ENCODE results near the gene LDLRAD4. TPM values are rescaled to one million over a fixed set of nuclear protein-coding genes. Genes with fewer than 3 reads are reported as not detected.

Gene LDLRAD4
- polyA plus RNA-seq, 1 of the 3 experiments (the other 2 are of a cell fraction), result 0.16 TPM

- no peak overlapping the region for H3K27ac ChIP-seq (ENCODE audit: low read depth in 2 of 2, low read length in 1 of 2)
- 74% methylated on average over 26 of the region's 28 CpGs for WGBS (ENCODE audit: low lambda C conversion rate)
- H3K27me3 ChIP-seq (ENCODE audit: insufficient read depth), result no peaks in the 10 kb centered on the region
- no peak overlapping the region for H2AFZ ChIP-seq (ENCODE audit: low read depth)
- TF ChIP-seq YY1 (IDR thresholded peaks at IDR 0.05; ENCODE audit: low read depth), result no peak
- no peak for TF ChIP-seq SMC3 (IDR thresholded peaks at IDR 0.05; ENCODE audit: low read depth, low read length)
- no peak for TF ChIP-seq CTCF (IDR thresholded peaks at IDR 0.05)
- TF ChIP-seq PBX3 (IDR thresholded peaks at IDR 0.05), result no peak
- TF ChIP-seq FOXM1 (IDR thresholded peaks at IDR 0.05; ENCODE audit: low read depth), result no peak
- TF ChIP-seq EP300 (IDR thresholded peaks at IDR 0.05; ENCODE audit: borderline replicate concordance in 1 of 2, low read depth in 1 of 2, low read length in 1 of 2), result no peak
- TF ChIP-seq SIN3A (IDR thresholded peaks at IDR 0.05; ENCODE audit: borderline replicate concordance, low read depth, low read length), result no peak
- no peaks in the 10 kb centered on the region for H3K36me3 ChIP-seq (replicated peaks in 1 of 2; ENCODE audit: control insufficient read depth in 1 of 2, insufficient read depth in 2 of 2, low read length in 1 of 2)
- no peaks in the 10 kb centered on the region for H3K9me2 ChIP-seq
- H3K79me2 ChIP-seq (ENCODE audit: insufficient read depth), result no peaks in the 10 kb centered on the region
- H3F3A ChIP-seq (replicated peaks; ENCODE audit: insufficient read depth), result no peaks in the 10 kb centered on the region
- no peak overlapping the region for H3K4me3 ChIP-seq (ENCODE audit: low read depth in 2 of 2, low read length in 1 of 2)
- no peak overlapping the region for H3K4me2 ChIP-seq
- H4K20me1 ChIP-seq (ENCODE audit: insufficient read depth), result no peaks in the 10 kb centered on the region
- H3K9ac ChIP-seq, result no peak overlapping the region
- no peak for DNase-seq
- ChIA-PET POLR2A (no interaction called here), CTCF (interaction anchor here (1.4 to 5.7 kb wide), 3 partner anchors 8 to 79 kb away, joined by 4 to 34 read pairs (median 5); no protein-coding TSS in a partner anchor)
- no peaks in the 10 kb centered on the region for H3K9me3 ChIP-seq
- H3K4me1 ChIP-seq (ENCODE audit: control insufficient read depth in 1 of 2, insufficient read depth in 2 of 2, low read depth in 1 of 2, low read length in 1 of 2), result peaks cover 0 to 46% of the 10 kb centered on the region in 2 experiments; a peak in 1 of 4 replicates
These were observed 332.1 kb downstream of the LDLRAD4 start for GRCh38 chr18:13550418-13551304.

GRCh38 chr18:13551305-13551603 is 332.7 kb downstream of the LDLRAD4 start:
- H3K9ac ChIP-seq, result no peak overlapping the region

More at GRCh38 chr18:13551305-13551603, 332.7 kb downstream of the LDLRAD4 start:
- H3K9me2 ChIP-seq, result no peaks in the 10 kb centered on the region
- peaks cover 0 to 46% of the 10 kb centered on the region in 2 experiments; a peak in 1 of 4 replicates for H3K4me1 ChIP-seq (ENCODE audit: control insufficient read depth in 1 of 2, insufficient read depth in 2 of 2, low read depth in 1 of 2, low read length in 1 of 2)
- H3K9me3 ChIP-seq, result no peaks in the 10 kb centered on the region
- TF ChIP-seq MEF2A (IDR thresholded peaks at IDR 0.05; ENCODE audit: borderline replicate concordance, low read depth) (no peak), GABPA (IDR thresholded peaks at IDR 0.05; ENCODE audit: low read depth) (no peak), CHD2 (IDR thresholded peaks at IDR 0.05; ENCODE audit: low read length, partially characterized antibody) (no peak), GATA2 (CRISPR knock-in tag; IDR thresholded peaks at IDR 0.05) (no peak), NRF1 (IDR thresholded peaks at IDR 0.05; ENCODE audit: low read depth, low read length) (no peak), NFIC (IDR thresholded peaks at IDR 0.05; ENCODE audit: borderline replicate concordance) (no peak), RCOR1 (IDR thresholded peaks at IDR 0.05; ENCODE audit: low read length) (no peak), ELF1 (IDR thresholded peaks at IDR 0.05) (no peak), TCF12 (IDR thresholded peaks at IDR 0.05) (no peak), REST (IDR thresholded peaks at IDR 0.05; ENCODE audit: low read depth, low read length) (no peak), RXRA (IDR thresholded peaks at IDR 0.05; ENCODE audit: borderline replicate concordance, low read depth) (no peak), MXI1 (IDR thresholded peaks at IDR 0.05; ENCODE audit: low read depth, low read length) (no peak)
- H3K27me3 ChIP-seq (ENCODE audit: insufficient read depth), result no peaks in the 10 kb centered on the region
- 58% methylated on average over 4 of the region's 5 CpGs for WGBS (ENCODE audit: low lambda C conversion rate)
- no peak overlapping the region; a peak in 1 of 4 replicates for H3K27ac ChIP-seq (ENCODE audit: low read depth in 2 of 2, low read length in 1 of 2)
- CTCF ChIA-PET, result no interaction called here
- no peaks in the 10 kb centered on the region for H3K79me2 ChIP-seq (ENCODE audit: insufficient read depth)
- DNase-seq, result no peak
- no peaks in the 10 kb centered on the region for H4K20me1 ChIP-seq (ENCODE audit: insufficient read depth)
- H3F3A ChIP-seq (replicated peaks; ENCODE audit: insufficient read depth), result no peaks in the 10 kb centered on the region
- no peak overlapping the region for H3K4me3 ChIP-seq (ENCODE audit: low read depth in 2 of 2, low read length in 1 of 2)
- no peak overlapping the region for H2AFZ ChIP-seq (ENCODE audit: low read depth)
- no peaks in the 10 kb centered on the region for H3K36me3 ChIP-seq (replicated peaks in 1 of 2; ENCODE audit: control insufficient read depth in 1 of 2, insufficient read depth in 2 of 2, low read length in 1 of 2)
- POLR2A ChIA-PET, result no interaction called here
- no peak overlapping the region for H3K4me2 ChIP-seq

All from SK-N-SH (cell line).